LNCaP clone FGC (cell line): ENCODE measurements around the gene MFSD2B.
"Not testable (repeated sequence)": the region's sequence is repeated elsewhere in the genome, so short reads cannot be mapped to it uniquely, and the experiment has no call there.

Source experiments
- DNase-seq: peaks from one replicate; pipeline ENCODE4 v3.0.0-alpha.2; 2011; ENCODE audit warnings: low read depth
- H3K4me3 ChIP-seq: 2 replicates; pipeline ENCODE4 v1.5.1; 2011; ENCODE audit warnings: mild to moderate bottlenecking, low read depth, low read length, control low read depth
- CTCF ChIP-seq: IDR thresholded peaks from 2 replicates; pipeline ENCODE4 v1.5.1; 2012; ENCODE audit warnings: mild to moderate bottlenecking; ENCODE audit not compliant: control insufficient read depth, insufficient read depth; ENCODE audit errors: extremely low read depth

Gene MFSD2B

GRCh38 chr2:24026233-24026632 is 16.3 kb downstream of the MFSD2B start:
- H3K4me3 ChIP-seq, result no peak overlapping the region
- DNase-seq, result no peak
- TF ChIP-seq CTCF, result no peak

- no peak overlapping the region for H3K4me3 ChIP-seq
These were observed 29.1 kb downstream of the MFSD2B start for GRCh38 chr2:24038786-24039499.

GRCh38 chr2:24040511-24040910 is 30.6 kb downstream of the MFSD2B start:
- TF ChIP-seq CTCF, result no peak
- no peak overlapping the region for H3K4me3 ChIP-seq
- DNase-seq, result no peak

More at GRCh38 chr2:24038786-24039499, 29.1 kb downstream of the MFSD2B start:
- no peak for DNase-seq
- no peak for TF ChIP-seq CTCF

- not testable (repeated sequence) for H3K4me3 ChIP-seq, DNase-seq
These were observed 33.2 kb downstream of the MFSD2B start for GRCh38 chr2:24043133-24043532.

GRCh38 chr2:24045511-24046508 is 35.9 kb downstream of the MFSD2B start:
- H3K4me3 ChIP-seq, result peak overlapping the region; percentile 91
- DNase-seq, result no peak
- no peak for TF ChIP-seq CTCF

GRCh38 chr2:24046599-24046929 is 36.7 kb downstream of the MFSD2B start:
- no peak for DNase-seq
- peak overlapping the region; percentile 91 for H3K4me3 ChIP-seq
- no peak for TF ChIP-seq CTCF

- no peak for TF ChIP-seq CTCF
- DNase-seq, result peak; percentile 95
- peak within 1 kb of the TSS; percentile 91 for H3K4me3 ChIP-seq
These were observed 37.2 kb downstream of the MFSD2B start, which contains the start of gene WDCP for GRCh38 chr2:24046930-24047702. TSS of gene WDCP (minus strand) at chr2:24047391. CDS start at chr2:24039494, 7,897 bp downstream.
